Testis (tissue), 3 donors: Measurements from ENCODE around the gene WFIKKN1. TPM values are rescaled to one million over a fixed set of nuclear protein-coding genes. Genes with fewer than 3 reads are reported as not detected.

Experiments used
- DNase-seq: peaks from one replicate; pipeline ENCODE4 v3.0.0-alpha.2; 2019
- H3K27ac ChIP-seq, 2 donors: fragments of 200-600 bp; sonication (generic); one replicate each; pipeline ENCODE4 v1.5.1; 2019
- H3K27me3 ChIP-seq: fragments of 200-600 bp; sonication (generic); one replicate; pipeline ENCODE4 v1.5.1; 2019
- H3K36me3 ChIP-seq: fragments of 200-600 bp; sonication (generic); one replicate; pipeline ENCODE4 v1.5.1; 2017; ENCODE audit warnings: low read depth; ENCODE audit errors: missing control alignments
- H3K4me1 ChIP-seq: fragments of 200-600 bp; sonication (generic); one replicate; pipeline ENCODE4 v1.5.1; 2019
- H3K4me3 ChIP-seq, 2 donors: fragments of 200-600 bp; sonication (generic); one replicate each; pipeline ENCODE4 v1.5.1; 2017 to 2019
- H3K9me3 ChIP-seq: fragments of 200-600 bp; sonication (generic); one replicate; pipeline ENCODE4 v1.5.1; 2017
- POLR2A ChIP-seq: fragments of 450-650 bp; IDR thresholded peaks from one replicate; pipeline ENCODE4 v1.6.1; 2017; ENCODE audit warnings: antibody characterized with exemption, mild to moderate bottlenecking, moderate library complexity
- WGBS, 2 donors: methylation state at CpG; one replicate each; pipeline ENCODE4 v1.1.5; 2018; 5-methylcytosine and 5-hydroxymethylcytosine counted together
- intact Hi-C: fragments of 100-400 bp; cut with DNase I; formaldehyde crosslinking; loops from one replicate; pipeline ENCODE4 v1.15.1; 2023; ENCODE audit warnings: low total_unique reads
- polyA plus RNA-seq: library from polyadenylated mRNA; stranded (reverse); fragments of 350-450 nt; fragmentation: Illumina TruSeq; extraction: RNeasy Lipid Tissue Mini Kit (QIAGEN cat#74804); gene quantifications from one replicate; pipeline ENCODE4 v1.2.3, GENCODE V29; 2014; ENCODE audit warnings: low read depth, low replicate concordance; ENCODE audit not compliant: insufficient read depth
- total RNA-seq, 2 donors: library from RNA; depleted of rRNA; stranded (reverse); fragments of >200 nt; gene quantifications; one replicate each; pipeline ENCODE4 v1.2.3, GENCODE V29; 2016
- TF ChIP-seq, protein P1 (sequence below), 3 experiments: fragments of 450-650 bp in 2 of 3; fragments of 200-600 bp in 1 of 3; sonication (generic) in 1 of 3; IDR thresholded peaks; one replicate each; pipeline ENCODE4 v1.5.1; 2016 to 2019; ENCODE audit warnings: antibody characterized with exemption in 3 of 3, mild to moderate bottlenecking in 2 of 3, moderate library complexity in 1 of 3

Gene WFIKKN1
- total and polyA plus RNA-seq, 3 donors from 2014 or later, result 1.1 to 10.5 (median 3.5) TPM

DNA sequence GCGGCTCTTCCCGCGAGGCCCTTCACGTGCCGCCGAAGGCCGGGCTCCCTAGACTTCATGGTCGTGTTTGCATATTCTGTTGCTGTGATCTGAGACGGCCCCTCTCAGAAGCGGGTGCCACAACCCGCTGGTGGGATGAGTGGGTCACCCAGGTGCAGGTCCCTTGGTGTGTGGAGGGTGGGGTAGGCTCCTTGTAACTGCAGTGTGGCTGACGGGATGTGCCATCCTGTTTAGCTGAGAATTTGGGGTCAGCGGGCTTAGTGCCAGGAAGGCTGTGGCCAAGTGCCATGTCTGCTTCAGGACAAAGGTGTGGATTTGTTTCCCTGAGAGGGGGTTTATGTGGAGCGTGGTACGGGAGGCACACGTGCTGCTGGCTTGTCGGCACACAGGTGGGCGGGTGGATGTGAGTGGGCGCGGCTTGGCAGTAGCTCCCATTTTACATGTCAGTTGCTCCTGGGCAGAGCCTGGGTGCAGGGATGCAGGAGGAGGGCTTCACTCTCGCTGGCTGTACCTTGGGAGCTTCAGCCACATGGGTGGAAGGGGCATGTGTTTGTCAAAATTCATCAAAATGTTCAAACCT, 9.2 kb upstream of the WFIKKN1 start:
- Histone ChIP-seq H3K36me3 (no peaks in the 10 kb centered on the region), H3K9me3 (no peaks in the 10 kb centered on the region), H3K4me1 (peaks cover 4% of the 10 kb centered on the region), H3K4me3 (no peak overlapping the region), H3K27ac (no peak overlapping the region), H3K27me3 (no peaks in the 10 kb centered on the region)
- intact Hi-C loops, result no loop called here
- 80 to 87% methylated on average over 8 to 21 of the region's 21 CpGs for WGBS, 2 donors
- DNase-seq, result no peak
- TF ChIP-seq POLR2A, result no peak
- TF ChIP-seq, protein P1, sequence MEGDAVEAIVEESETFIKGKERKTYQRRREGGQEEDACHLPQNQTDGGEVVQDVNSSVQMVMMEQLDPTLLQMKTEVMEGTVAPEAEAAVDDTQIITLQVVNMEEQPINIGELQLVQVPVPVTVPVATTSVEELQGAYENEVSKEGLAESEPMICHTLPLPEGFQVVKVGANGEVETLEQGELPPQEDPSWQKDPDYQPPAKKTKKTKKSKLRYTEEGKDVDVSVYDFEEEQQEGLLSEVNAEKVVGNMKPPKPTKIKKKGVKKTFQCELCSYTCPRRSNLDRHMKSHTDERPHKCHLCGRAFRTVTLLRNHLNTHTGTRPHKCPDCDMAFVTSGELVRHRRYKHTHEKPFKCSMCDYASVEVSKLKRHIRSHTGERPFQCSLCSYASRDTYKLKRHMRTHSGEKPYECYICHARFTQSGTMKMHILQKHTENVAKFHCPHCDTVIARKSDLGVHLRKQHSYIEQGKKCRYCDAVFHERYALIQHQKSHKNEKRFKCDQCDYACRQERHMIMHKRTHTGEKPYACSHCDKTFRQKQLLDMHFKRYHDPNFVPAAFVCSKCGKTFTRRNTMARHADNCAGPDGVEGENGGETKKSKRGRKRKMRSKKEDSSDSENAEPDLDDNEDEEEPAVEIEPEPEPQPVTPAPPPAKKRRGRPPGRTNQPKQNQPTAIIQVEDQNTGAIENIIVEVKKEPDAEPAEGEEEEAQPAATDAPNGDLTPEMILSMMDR (IDR thresholded peaks at IDR 0.05), result no peak

DNA sequence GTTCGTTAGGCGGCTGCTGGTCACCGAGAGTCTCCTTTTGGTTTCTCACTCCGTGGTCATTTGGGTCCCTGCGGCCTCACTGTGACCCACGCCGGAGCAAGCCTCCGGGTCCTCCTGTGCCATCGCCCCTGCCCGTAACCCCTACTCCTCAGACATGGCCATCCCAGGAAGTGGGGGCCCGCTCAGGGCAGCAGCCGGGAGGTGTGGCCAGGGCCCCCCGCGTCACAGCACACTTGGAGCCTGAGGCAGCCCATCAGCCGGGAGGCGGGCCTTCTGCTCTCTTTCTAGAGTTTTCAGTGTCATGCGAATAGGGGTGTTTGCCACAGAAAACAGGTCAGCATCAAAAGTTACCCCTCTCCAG, 7.9 kb upstream of the WFIKKN1 start:
- Histone ChIP-seq H3K4me3 (no peak overlapping the region), H3K27ac (no peak overlapping the region), H3K36me3 (no peaks in the 10 kb centered on the region), H3K4me1 (peaks cover 4% of the 10 kb centered on the region), H3K27me3 (no peaks in the 10 kb centered on the region), H3K9me3 (no peaks in the 10 kb centered on the region)
- DNase-seq, result no peak
- intact Hi-C loops, result no loop called here
- TF ChIP-seq, protein P1 (IDR thresholded peaks at IDR 0.05), result no peak
- TF ChIP-seq POLR2A, result no peak
- WGBS, 2 donors, result 94 to 97% methylated on average over 15 to 17 of the region's 17 CpGs

DNA sequence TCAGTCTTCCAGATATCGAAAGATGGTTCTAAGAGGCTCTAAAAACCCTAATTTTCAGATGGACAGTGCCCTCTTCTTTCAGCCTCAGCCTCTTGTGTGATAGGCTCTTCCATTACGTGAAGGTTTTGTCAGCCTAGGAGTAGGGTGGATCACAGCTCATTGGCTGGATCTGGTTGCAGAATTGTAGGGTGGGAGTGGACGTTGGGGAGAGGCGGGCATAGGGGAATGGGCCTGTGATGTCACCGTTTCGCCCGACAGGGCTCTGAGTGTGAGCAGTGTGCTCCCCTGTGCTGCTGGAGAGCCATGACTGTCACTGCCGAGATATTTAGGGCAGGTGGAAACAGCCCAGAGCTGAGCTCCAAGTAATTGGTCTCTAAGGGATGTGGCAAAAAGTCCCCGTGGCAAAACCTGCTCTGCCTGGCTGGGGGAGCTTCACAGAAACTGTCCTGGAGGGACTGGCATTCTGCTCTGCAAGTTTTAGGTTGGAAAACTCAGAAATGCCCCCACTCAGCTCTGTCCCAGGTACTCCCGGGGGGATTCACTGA, 6.2 kb upstream of the WFIKKN1 start:
- TF ChIP-seq, protein P1 (IDR thresholded peaks at IDR 0.05), result no peak
- TF ChIP-seq POLR2A, result no peak
- no peaks in the 10 kb centered on the region for H3K36me3 ChIP-seq
- H3K9me3 ChIP-seq, result no peaks in the 10 kb centered on the region
- no peak for DNase-seq
- peaks cover 5% of the 10 kb centered on the region for H3K4me1 ChIP-seq
- H3K4me3 ChIP-seq, result no peak overlapping the region
- H3K27ac ChIP-seq, result no peak overlapping the region
- 86 to 87% methylated on average over 9 to 10 of the region's 10 CpGs for WGBS, 2 donors
- intact Hi-C loops, result no loop called here
- H3K27me3 ChIP-seq, result no peaks in the 10 kb centered on the region

DNA sequence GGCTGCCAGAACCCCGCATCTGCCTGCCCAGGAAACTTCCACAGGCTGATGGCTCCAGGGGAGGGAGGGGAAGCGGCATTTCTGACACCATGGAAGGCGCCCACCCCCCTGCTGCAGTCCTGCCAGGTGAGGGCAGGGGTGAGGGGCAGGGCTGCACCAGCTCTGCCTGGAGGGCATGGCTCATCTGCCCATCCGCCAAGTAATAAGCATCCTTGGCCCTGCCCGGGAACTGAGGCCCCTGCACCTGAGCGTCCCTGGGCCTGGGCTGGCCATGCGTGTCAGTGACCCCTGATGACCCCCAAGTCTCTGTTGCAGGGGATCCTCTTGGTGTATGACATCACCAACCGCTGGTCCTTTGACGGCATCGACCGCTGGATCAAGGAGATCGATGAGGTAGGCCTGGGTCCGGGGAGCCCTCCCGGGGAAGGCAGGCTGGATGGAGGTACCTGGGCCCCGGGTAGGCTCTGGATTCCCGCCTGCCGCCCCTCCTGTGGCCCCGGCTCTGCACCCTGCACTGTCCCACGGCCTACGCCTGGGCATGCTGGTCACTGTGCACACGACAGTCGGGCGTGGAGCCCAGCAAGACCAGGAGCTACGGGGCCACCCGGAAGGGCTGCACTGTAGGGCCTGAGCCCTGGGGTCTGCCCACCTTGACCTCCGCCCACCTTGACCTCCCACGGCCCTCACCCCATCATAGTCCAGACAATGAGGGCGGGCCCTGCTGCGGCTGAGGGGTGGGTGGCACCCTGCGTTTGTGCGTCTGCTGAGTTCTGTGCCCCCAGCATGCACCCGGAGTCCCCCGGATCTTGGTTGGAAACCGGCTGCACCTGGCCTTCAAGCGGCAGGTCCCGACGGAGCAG, 5.4 kb upstream of the WFIKKN1 start:
- H3K4me1 ChIP-seq, result peaks cover 13% of the 10 kb centered on the region
- H3K36me3 ChIP-seq, result no peaks in the 10 kb centered on the region
- no peak overlapping the region for H3K4me3 ChIP-seq
- H3K9me3 ChIP-seq, result no peaks in the 10 kb centered on the region
- DNase-seq, result no peak
- H3K27ac ChIP-seq, result no peak overlapping the region
- WGBS, 2 donors, result 93 to 96% methylated on average over 17 to 35 of the region's 37 CpGs
- no peaks in the 10 kb centered on the region for H3K27me3 ChIP-seq
- no peak for TF ChIP-seq POLR2A
- TF ChIP-seq, protein P1 (IDR thresholded peaks at IDR 0.05), result no peak
- intact Hi-C loops, result no loop called here
